ENCODE results near the gene APBB1IP. TPM values are rescaled to one million over a fixed set of nuclear protein-coding genes. Genes with fewer than 3 reads are reported as not detected.
"Not testable (repeated sequence)": the region's sequence is repeated elsewhere in the genome, so short reads cannot be mapped to it uniquely, and the experiment has no call there.

Gene APBB1IP
- total RNA-seq, 2 donors from 2014 or later = 2.3 to 4.0 TPM

- H3K36me3 ChIP-seq (replicated peaks in 1 of 2; ENCODE audit: insufficient read depth in 1 of 2, low read depth in 2 of 2) = no peaks in the 10 kb centered on the region
- intact Hi-C loops (cut with DNase I) = no loop called here
- WGBS, 2 donors = 58 to 68% methylated on average over 5 of the region's 5 CpGs
- DNase-seq (no peak), ATAC-seq (no peak)
- H3K4me3 ChIP-seq = no peak overlapping the region
- no peak overlapping the region for H3K27ac ChIP-seq
- H3K4me1 ChIP-seq = peaks cover 4% of the 10 kb centered on the region
- H3K27me3 ChIP-seq = no peaks in the 10 kb centered on the region
- no peaks in the 10 kb centered on the region for H3K9me3 ChIP-seq
- no peak for TF ChIP-seq CTCF (IDR thresholded peaks at IDR 0.05)
- TF ChIP-seq POLR2A (IDR thresholded peaks at IDR 0.05) = no peak
These were observed 34.3 kb downstream of the APBB1IP start for GRCh38 chr10:26472492-26472778.

DNA sequence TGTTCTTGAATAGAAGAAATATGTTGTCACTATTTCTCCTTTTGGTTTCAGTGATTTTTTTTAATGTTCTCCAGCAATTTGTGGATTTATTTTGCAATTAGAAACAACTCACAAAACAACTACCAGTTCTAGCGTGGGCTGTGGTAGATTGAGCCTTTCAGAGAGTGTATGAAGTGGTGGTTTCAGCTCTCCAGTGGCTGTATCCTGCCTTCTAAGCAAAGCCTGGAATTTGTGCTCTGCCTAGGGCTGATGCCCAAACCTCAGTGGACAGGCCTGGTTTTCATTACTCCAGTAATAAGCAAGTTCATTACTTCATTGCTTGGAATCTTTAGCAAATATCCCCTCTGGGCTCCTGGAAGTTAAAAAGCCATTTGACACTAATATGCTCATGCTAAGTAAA lies 35.9 kb downstream of the APBB1IP start:
- H3K9me3 ChIP-seq = no peaks in the 10 kb centered on the region
- no peak for ATAC-seq

GRCh38 chr10:26474845-26475244 lies 36.7 kb downstream of the APBB1IP start:
- H3K4me3 ChIP-seq; H3K4me1 ChIP-seq; intact Hi-C loops (cut with DNase I); ATAC-seq; H3K27ac ChIP-seq; H3K27me3 ChIP-seq; DNase-seq; H3K36me3 ChIP-seq (replicated peaks in 1 of 2; ENCODE audit: insufficient read depth in 1 of 2, low read depth in 2 of 2); H3K9me3 ChIP-seq: not testable (repeated sequence)
- 72 to 80% methylated on average over 8 of the region's 8 CpGs for WGBS, 2 donors

More for the DNA sequence above, 35.9 kb downstream of the APBB1IP start:
- DNase-seq = no peak
- WGBS, 2 donors = 76 to 100% methylated on average over 1 of the region's 1 CpG
- H3K27me3 ChIP-seq = no peaks in the 10 kb centered on the region
- no peaks in the 10 kb centered on the region for H3K4me1 ChIP-seq
- intact Hi-C loops (cut with DNase I) = no loop called here
- TF ChIP-seq POLR2A (IDR thresholded peaks at IDR 0.05) = no peak
- TF ChIP-seq CTCF (IDR thresholded peaks at IDR 0.05) = no peak
- H3K27ac ChIP-seq = no peak overlapping the region
- no peaks in the 10 kb centered on the region for H3K36me3 ChIP-seq (replicated peaks in 1 of 2; ENCODE audit: insufficient read depth in 1 of 2, low read depth in 2 of 2)
- H3K4me3 ChIP-seq = no peak overlapping the region

GRCh38 chr10:26475386-26475785 lies 37.2 kb downstream of the APBB1IP start:
- Histone ChIP-seq H3K27me3 (no peaks in the 10 kb centered on the region), H3K4me3 (no peak overlapping the region), H3K27ac (no peak overlapping the region), H3K4me1 (no peaks in the 10 kb centered on the region), H3K9me3 (no peaks in the 10 kb centered on the region), H3K36me3 (replicated peaks in 1 of 2; ENCODE audit: insufficient read depth in 1 of 2, low read depth in 2 of 2) (no peaks in the 10 kb centered on the region)
- intact Hi-C loops (cut with DNase I) = no loop called here
- no peak for ATAC-seq
- DNase-seq = no peak
- WGBS, 2 donors = 43 to 48% methylated on average over 6 of the region's 6 CpGs
- TF ChIP-seq CTCF (IDR thresholded peaks at IDR 0.05) = no peak

DNA sequence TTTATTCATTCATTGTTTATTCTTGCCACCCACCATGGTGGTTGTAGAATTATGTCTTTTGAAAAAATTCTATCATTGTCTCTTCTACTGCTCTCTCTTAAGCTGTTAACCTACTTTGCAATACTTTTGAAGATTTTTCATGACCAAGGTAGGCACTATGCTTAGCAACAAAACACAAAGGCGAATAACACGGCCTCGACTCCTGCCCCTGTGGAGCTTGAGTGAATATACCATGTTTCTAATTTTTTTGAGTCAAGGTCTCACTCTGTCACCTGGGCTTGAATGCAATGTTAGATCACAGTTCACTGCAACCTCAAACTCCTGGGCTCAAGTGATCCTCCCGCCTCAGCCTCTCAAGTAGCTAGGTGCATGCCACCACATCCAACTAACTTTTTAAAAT lies 39.4 kb downstream of the APBB1IP start:
- no peak for ATAC-seq
- DNase-seq = no peak
- Histone ChIP-seq H3K36me3 (replicated peaks in 1 of 2; ENCODE audit: insufficient read depth in 1 of 2, low read depth in 2 of 2) (no peaks in the 10 kb centered on the region), H3K9me3 (no peaks in the 10 kb centered on the region), H3K4me3 (no peak overlapping the region), H3K27ac (no peak overlapping the region), H3K4me1 (no peaks in the 10 kb centered on the region), H3K27me3 (no peaks in the 10 kb centered on the region)
- WGBS, 2 donors = 85 to 90% methylated on average over 4 of the region's 4 CpGs
- TF ChIP-seq POLR2A (IDR thresholded peaks at IDR 0.05) (no peak), CTCF (IDR thresholded peaks at IDR 0.05) (no peak)
- intact Hi-C loops (cut with DNase I) = no loop called here
